Neuron (in vitro differentiated cells): Measurements from ENCODE around the gene GRID1.
"Not testable (repeated sequence)": the region's sequence is repeated elsewhere in the genome, so short reads cannot be mapped to it uniquely, and the experiment has no call there.

ENCODE experiments used
- H2AFZ ChIP-seq: one replicate; pipeline ENCODE4 v1.6.1; 2013; ENCODE audit warnings: low read depth, mild to moderate bottlenecking, inconsistent platforms, low read length, moderate library complexity
- H3K27me3 ChIP-seq: one replicate; pipeline ENCODE4 v1.6.1; 2013; ENCODE audit warnings: low read length; ENCODE audit not compliant: insufficient read depth
- H3K36me3 ChIP-seq: one replicate; pipeline ENCODE4 v1.6.1; 2013; ENCODE audit warnings: low read length; ENCODE audit not compliant: insufficient read depth
- H3K4me1 ChIP-seq: one replicate; pipeline ENCODE4 v1.6.1; 2013; ENCODE audit warnings: low read length; ENCODE audit not compliant: insufficient read depth
- H3K4me3 ChIP-seq: 2 replicates; pipeline ENCODE4 v1.5.1; 2013; ENCODE audit warnings: mild to moderate bottlenecking, low read length, moderate library complexity
- H3K9me3 ChIP-seq: one replicate; pipeline ENCODE4 v1.6.1; 2013; ENCODE audit warnings: low read length

Gene GRID1

DNA sequence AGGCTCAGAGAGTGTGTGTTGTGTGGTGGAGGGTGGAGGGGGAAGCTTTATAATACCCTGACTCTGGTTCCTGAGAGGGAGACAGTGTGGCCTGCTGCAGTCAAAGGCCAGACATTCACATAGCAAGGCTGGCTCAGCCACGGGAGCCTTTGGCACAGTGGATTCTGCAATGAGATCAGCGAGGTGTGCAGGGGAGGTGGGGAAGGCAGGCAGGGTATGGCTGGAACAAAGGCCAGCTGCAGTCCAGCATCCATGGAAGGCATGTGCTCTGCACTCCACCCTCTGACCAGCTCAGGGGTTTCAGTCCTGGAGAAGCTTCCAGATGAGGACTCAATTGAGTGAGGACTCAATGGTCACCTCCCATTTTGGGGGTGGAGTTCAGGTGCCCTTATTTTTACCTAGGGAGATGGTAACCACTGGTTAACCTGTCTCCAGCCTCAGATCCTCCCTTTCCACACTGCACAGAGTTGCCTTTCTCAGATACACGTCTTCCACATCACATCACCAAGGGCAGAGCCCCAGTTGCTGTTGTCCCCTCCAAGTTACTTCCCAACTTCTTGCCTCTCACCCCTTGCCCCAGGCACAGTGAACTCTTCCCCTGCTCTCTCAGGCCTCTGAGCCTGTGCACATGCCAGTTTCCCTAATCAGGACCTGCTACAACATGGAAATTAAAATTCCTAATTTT lies 504.9 kb downstream of the GRID1 start:
- Histone ChIP-seq H3K9me3 (no peaks in the 10 kb centered on the region), H3K4me1 (no peaks in the 10 kb centered on the region), H3K36me3 (no peaks in the 10 kb centered on the region), H2AFZ (no peak overlapping the region), H3K27me3 (no peaks in the 10 kb centered on the region), H3K4me3 (no peak overlapping the region)

DNA sequence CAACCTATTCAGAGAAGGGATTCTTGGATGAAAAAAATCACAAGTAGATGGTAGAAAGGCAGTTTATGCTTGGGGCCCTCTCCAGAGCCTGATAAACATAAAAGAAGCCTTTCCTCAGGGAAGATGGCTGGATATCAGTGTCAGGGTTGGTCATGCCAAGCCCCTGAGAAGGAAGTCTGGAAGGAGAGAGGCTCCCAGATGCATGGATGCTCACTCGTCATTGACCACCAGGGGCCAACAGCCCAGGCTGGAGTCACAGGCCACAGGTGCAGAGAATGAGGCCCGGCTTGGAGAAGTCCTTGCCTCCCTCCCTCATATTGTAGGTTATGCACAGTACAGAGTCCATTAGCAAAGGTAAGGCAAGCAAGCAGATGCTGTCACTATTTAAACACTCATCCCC lies 506.7 kb downstream of the GRID1 start:
- Histone ChIP-seq H3K27me3 (no peaks in the 10 kb centered on the region), H3K4me3 (no peak overlapping the region), H3K4me1 (no peaks in the 10 kb centered on the region), H2AFZ (no peak overlapping the region), H3K9me3 (no peaks in the 10 kb centered on the region), H3K36me3 (no peaks in the 10 kb centered on the region)

DNA sequence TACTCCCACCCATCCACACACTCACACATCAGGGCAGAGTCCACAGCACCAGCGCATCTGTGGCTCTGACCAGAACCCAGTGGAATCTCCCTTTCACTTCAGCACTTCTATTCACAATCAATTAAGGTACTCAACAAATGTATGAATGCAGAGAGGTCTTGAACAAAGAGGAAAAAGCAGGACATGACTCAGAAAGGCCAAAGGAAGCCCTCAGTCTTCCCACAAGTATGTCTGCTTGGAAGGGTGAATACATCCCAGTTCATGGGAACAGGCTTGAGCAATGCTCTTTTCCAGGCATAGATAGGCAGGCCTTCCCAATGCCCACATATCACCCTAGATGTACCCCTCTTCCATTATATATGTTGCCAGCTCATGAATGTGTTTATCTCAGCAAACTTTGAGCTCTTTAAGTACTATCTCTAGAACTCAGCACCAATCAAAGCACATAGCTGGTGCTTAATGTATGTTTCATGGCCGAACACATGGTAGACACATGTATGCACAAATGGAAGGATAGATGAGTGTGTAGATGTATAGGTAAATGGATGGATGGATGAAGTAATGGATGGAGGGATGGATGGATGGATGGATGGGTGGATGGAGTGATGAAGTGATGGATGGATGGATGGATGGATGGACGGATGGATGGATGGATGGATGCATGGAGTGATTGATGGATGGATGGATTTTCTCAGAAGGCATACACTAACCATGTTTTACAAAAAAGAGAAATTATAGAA lies 507.6 kb downstream of the GRID1 start:
- H3K4me3 ChIP-seq: no peak overlapping the region
- no peak overlapping the region for H2AFZ ChIP-seq
- H3K9me3 ChIP-seq: no peaks in the 10 kb centered on the region
- no peaks in the 10 kb centered on the region for H3K4me1 ChIP-seq
- H3K27me3 ChIP-seq: no peaks in the 10 kb centered on the region
- H3K36me3 ChIP-seq: no peaks in the 10 kb centered on the region

DNA sequence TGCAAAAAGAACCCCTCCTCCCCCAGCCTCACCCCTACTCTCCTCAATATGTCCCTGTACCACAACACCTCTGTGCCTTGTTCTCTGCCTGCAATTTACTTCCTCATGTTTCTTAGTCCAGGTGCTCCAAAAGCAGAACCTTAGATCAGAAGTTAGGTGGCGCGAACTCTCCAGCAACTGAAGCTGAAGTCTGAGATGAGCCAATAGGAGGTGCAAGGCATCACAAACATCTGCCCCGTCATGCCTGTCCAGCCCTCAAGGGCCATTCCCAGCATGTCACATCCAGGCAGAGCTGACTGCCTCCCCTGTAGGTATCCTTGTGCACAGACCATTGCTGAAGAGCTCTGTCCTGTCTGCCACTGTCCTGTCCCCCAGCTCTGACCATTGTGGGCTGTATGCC lies 508.8 kb downstream of the GRID1 start:
- no peaks in the 10 kb centered on the region for H3K4me1 ChIP-seq
- no peak overlapping the region for H3K4me3 ChIP-seq
- no peaks in the 10 kb centered on the region for H3K36me3 ChIP-seq
- H3K9me3 ChIP-seq: no peaks in the 10 kb centered on the region
- no peaks in the 10 kb centered on the region for H3K27me3 ChIP-seq
- no peak overlapping the region for H2AFZ ChIP-seq

DNA sequence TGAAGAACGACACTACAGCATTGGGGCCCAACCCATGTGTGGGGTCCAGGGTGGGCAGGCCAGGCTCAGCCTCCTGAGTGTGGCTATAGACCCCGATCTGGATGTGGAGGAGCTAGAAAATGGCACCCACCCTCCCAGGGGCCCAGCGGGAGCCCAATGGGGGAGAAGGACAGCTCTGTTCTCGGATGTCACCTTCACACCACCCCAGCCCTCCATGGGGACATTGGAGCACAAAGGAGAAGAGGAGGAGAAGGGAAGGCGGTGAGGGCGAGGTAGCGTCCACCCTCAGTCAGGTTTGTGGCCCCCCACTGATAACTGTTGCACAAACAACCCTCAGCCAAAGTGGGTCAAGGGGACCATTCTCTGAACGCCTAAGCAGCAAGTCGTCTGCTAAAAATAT lies 509.3 kb downstream of the GRID1 start:
- Histone ChIP-seq H3K4me3 (no peak overlapping the region), H3K27me3 (no peaks in the 10 kb centered on the region), H3K4me1 (no peaks in the 10 kb centered on the region), H3K9me3 (no peaks in the 10 kb centered on the region), H2AFZ (no peak overlapping the region), H3K36me3 (no peaks in the 10 kb centered on the region)

DNA sequence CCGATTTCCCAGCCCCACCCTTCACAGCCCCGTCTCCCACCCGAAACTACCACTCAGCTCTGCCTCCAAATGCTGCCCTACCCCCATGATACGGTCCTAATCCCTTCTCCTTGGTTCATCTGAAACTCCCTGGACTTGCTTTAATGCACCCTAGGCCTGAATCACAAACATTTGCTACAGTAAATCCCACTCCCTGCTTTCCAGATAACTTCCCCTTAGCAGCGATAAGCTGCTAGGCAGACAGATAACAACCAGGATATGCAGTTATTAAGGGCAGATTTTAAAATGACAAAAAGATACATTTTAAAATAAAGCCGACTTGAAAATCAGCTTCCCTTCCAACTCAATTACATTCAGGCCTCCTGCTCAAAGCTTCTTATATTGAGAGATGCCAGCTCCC lies 514.7 kb downstream of the GRID1 start:
- no peaks in the 10 kb centered on the region for H3K27me3 ChIP-seq
- H3K9me3 ChIP-seq: no peaks in the 10 kb centered on the region
- H3K36me3 ChIP-seq: no peaks in the 10 kb centered on the region
- H3K4me3 ChIP-seq: no peak overlapping the region
- H3K4me1 ChIP-seq: no peaks in the 10 kb centered on the region
- H2AFZ ChIP-seq: no peak overlapping the region

DNA sequence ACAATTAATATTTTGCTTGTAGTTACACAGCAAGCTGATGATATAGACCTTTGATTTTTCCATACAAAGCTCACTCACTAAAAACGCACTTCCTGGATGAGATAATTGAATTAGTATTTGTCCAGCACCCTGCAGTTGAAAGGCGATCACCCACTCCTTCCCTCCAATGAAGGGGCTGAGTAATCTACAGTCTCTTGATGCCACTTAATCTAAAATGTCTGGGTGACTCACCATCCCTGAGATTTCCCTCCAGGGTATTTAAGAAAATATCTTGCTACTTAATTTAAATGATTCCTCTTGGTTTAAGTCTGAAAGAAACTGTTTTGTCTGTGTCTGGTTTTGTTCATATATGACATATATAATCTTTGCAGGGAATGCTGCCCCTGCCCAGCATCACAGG lies 515.3 kb downstream of the GRID1 start:
- Histone ChIP-seq H3K9me3 (no peaks in the 10 kb centered on the region), H3K36me3 (no peaks in the 10 kb centered on the region), H3K27me3 (no peaks in the 10 kb centered on the region), H2AFZ (no peak overlapping the region), H3K4me3 (no peak overlapping the region), H3K4me1 (no peaks in the 10 kb centered on the region)

DNA sequence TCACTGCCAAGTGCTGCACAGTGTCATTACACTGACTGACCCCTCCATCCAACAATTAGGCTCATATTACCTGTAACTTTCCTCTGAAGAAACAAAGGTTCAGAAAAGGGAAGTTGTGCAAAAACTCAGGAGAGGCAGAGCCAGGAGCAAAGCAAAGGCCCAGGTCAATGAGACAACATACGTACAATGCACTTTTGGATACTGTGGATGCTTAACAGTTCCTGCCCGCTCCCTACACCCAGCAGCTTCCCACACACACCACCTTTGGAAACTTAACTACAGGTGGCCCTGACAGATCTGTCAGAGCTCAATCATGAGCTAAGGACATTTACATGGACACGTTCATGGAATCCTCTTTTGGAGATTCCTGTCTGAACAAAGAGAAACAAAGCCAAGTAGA lies 515.9 kb downstream of the GRID1 start:
- Histone ChIP-seq H3K27me3 (no peaks in the 10 kb centered on the region), H2AFZ (no peak overlapping the region), H3K4me1 (no peaks in the 10 kb centered on the region), H3K4me3 (no peak overlapping the region), H3K36me3 (no peaks in the 10 kb centered on the region), H3K9me3 (no peaks in the 10 kb centered on the region)

DNA sequence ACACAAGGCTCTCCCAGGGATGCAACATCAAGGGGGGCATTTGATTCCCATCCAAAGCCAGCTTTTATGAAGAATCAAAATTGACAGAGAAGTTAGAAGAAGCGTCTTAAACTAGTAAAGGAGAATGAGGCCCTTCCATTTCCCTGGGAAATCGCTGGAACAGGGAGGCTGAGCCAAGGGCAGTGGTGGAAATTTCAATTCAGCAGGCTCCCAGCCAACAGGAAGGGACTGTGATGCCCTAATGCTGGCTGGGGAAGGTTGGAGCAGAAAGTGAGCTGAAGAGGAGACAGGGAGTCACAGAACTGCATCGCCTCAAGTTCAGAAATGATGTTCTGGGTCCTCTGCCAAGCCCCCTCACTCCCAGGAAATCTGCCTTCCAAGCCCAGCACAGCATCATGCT lies 517.3 kb downstream of the GRID1 start:
- no peak overlapping the region for H3K4me3 ChIP-seq
- H3K9me3 ChIP-seq: no peaks in the 10 kb centered on the region
- H3K36me3 ChIP-seq: no peaks in the 10 kb centered on the region
- no peaks in the 10 kb centered on the region for H3K4me1 ChIP-seq
- no peaks in the 10 kb centered on the region for H3K27me3 ChIP-seq
- no peak overlapping the region for H2AFZ ChIP-seq

DNA sequence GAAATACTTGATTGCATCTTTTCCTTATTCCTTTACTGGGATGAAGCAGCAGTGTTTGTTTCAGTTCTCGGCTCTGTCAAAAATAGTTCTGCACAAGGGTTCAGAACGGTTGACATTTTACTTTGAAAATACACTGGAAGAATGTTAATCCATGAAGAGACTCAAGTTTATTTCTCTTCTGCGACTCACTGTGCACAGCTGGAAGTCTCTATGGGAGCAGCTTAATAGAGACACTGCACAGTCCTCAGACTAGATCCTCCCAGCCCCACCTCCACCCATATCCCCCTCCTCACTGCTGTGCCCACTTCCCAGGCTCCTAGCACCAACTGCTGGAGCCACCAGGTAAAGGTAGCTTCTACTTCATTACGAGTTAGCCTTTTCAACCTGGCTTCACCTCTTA lies 517.8 kb downstream of the GRID1 start:
- Histone ChIP-seq H3K36me3 (no peaks in the 10 kb centered on the region), H3K27me3 (no peaks in the 10 kb centered on the region), H3K4me1 (no peaks in the 10 kb centered on the region), H3K4me3 (no peak overlapping the region), H3K9me3 (no peaks in the 10 kb centered on the region), H2AFZ (no peak overlapping the region)

DNA sequence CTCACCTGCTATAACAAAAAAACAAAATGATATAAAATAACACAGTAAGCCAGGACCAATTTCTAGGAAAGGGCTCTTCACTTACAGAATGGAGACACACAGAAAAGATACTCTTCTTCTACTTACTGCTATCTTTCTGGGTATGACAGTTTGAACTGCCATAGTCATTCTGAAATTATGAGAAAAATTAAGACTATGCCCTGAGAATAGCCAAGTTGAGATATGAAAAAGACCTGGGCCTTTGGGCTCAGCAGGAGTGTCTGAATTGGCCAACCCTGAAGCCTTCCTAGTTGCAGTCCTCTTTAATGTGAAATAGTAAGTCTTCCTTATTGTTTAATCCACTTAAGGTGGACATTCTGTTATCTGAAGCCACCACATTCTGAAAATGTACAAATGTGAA lies 519.5 kb downstream of the GRID1 start:
- H2AFZ ChIP-seq: no peak overlapping the region
- H3K27me3 ChIP-seq: no peaks in the 10 kb centered on the region
- no peaks in the 10 kb centered on the region for H3K4me1 ChIP-seq
- no peak overlapping the region for H3K4me3 ChIP-seq
- H3K36me3 ChIP-seq: no peaks in the 10 kb centered on the region
- H3K9me3 ChIP-seq: no peaks in the 10 kb centered on the region

DNA sequence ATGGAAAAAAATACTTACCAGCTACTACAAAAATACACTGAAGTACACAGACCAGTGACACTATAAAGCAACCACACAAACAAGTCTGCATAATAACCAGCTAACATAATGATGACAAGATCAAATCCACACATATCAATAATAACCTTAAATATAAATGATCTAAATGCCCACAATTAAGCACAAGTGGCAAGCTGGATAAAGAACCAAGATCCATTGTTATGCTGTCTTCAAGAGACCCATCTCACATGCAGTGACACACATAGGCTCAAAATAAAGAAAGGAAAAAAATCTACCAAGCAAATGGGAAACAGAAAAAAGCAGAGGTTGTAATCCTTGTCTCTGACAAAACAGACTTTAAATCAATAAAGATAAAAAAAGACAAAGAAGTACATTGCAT lies 527.9 kb downstream of the GRID1 start:
- H3K4me1 ChIP-seq, H3K27me3 ChIP-seq, H3K36me3 ChIP-seq, H3K9me3 ChIP-seq, H3K4me3 ChIP-seq, H2AFZ ChIP-seq: not testable (repeated sequence)

DNA sequence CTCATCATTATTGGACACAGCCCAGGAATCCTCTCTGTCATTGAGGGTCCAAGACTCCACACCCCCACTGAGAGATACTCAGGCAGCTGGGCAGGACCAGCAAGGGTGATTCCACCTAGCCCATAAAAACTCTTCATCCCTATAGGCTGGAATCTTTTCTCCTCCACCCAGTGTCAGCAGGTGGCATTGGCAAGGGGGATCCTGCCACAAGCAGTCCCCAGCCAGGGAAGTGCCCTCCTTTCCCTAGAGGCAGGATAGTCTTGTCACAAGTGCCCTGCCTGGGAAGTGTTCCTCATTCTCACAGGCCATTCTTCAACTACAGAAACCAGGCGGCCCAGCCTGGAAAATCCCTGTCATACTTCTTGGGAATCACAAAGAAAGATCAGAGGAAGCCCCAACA lies 533.6 kb downstream of the GRID1 start:
- Histone ChIP-seq H3K9me3 (no peaks in the 10 kb centered on the region), H2AFZ (no peak overlapping the region), H3K4me1 (no peaks in the 10 kb centered on the region), H3K4me3 (no peak overlapping the region), H3K36me3 (no peaks in the 10 kb centered on the region), H3K27me3 (no peaks in the 10 kb centered on the region)

DNA sequence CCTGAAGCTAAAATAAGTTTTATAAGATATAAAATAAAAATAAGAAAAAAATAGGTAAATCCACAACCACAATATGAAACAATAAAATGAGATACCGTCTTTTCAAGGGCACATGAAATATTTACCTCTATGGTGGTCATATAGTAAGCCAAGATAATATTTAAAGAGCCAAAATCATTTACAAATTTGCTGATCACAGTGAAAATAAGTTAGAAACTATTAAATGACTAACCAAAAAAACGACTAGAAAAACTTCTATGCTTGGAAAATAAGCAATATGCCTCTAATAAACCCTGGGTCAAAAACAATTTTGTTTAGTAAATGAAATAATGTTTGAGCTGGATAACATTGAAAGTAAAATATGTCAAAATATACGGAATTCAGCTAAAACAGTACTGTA lies 535.2 kb downstream of the GRID1 start:
- Histone ChIP-seq H2AFZ (no peak overlapping the region), H3K4me1 (no peaks in the 10 kb centered on the region), H3K27me3 (no peaks in the 10 kb centered on the region), H3K9me3 (no peaks in the 10 kb centered on the region), H3K36me3 (no peaks in the 10 kb centered on the region), H3K4me3 (no peak overlapping the region)
